Activated naive CD8-positive, alpha-beta T cell treated with anti-CD3 and anti-CD28 coated beads, Interleukin-2, amount 10 ng/mL, durations not matched to agents 7 days and 5 days (primary cell): ENCODE data around the gene C19orf38. TPM values are rescaled to one million over a fixed set of nuclear protein-coding genes. Genes with fewer than 3 reads are reported as not detected.
"Not testable (repeated sequence)": the region's sequence is repeated elsewhere in the genome, so short reads cannot be mapped to it uniquely, and the experiment has no call there.

ENCODE experiments used
- ATAC-seq: fragments of 150-1000 bp; cut with Tn5 transposase; one replicate; pipeline ENCODE4 v1.10.0; 2021; ENCODE audit warnings: low read depth, moderate library complexity
- POLR2A ChIA-PET: fragments of 350-600 bp; sonication (Branson Sonifier 250); formaldehyde crosslinking; loops from one replicate; lab custom pipeline; 2021; ENCODE audit warnings: antibody characterized with exemption; lab: Charles Lee
- DNase-seq: peaks from one replicate; pipeline ENCODE4 v3.0.0; 2021
- H3K27ac Mint-ChIP-seq: one replicate; pipeline ENCODE4 v1.8.0; 2022; ENCODE audit warnings: mild to moderate bottlenecking, mixed read lengths
- H3K27me3 Mint-ChIP-seq: one replicate; pipeline ENCODE4 v1.8.0; 2022; ENCODE audit warnings: mild to moderate bottlenecking, moderate library complexity, mixed read lengths
- H3K36me3 Mint-ChIP-seq: one replicate; pipeline ENCODE4 v1.8.0; 2021; ENCODE audit warnings: mild to moderate bottlenecking, mixed read lengths
- H3K4me1 Mint-ChIP-seq: one replicate; pipeline ENCODE4 v1.8.0; 2021; ENCODE audit warnings: mixed read lengths
- H3K4me3 Mint-ChIP-seq: one replicate; pipeline ENCODE4 v1.8.0; 2022; ENCODE audit warnings: mild to moderate bottlenecking, moderate library complexity, mixed read lengths
- H3K9me3 Mint-ChIP-seq: one replicate; pipeline ENCODE4 v1.8.0; 2021; ENCODE audit warnings: mixed read lengths
- total RNA-seq, 2 experiments: library from RNA; stranded (reverse); gene quantifications; one replicate each; pipeline ENCODE4 v1.2.3, GENCODE V29; 2021

The C19orf38 gene
- total RNA-seq, 2 experiments from 2014 or later: 1.9 to 2.2 TPM

GRCh38 chr19:10864538-10864899, 16.3 kb downstream of the C19orf38 start:
- POLR2A ChIA-PET: interaction anchor here (0.5 to 2.2 kb wide), 7 partner anchors 28 to 163 kb away, joined by 3 to 21 read pairs (median 4); partner anchors contain the start of genes DNM2, QTRT1 and TMED1
- H3K4me3 Mint-ChIP-seq: peak overlapping the region; percentile 24

GRCh38 chr19:10866495-10866894, 18.3 kb downstream of the C19orf38 start:
- no peak overlapping the region for H3K27ac Mint-ChIP-seq
- DNase-seq (no peak), ATAC-seq (no peak)
- H3K27me3 Mint-ChIP-seq: no peaks in the 10 kb centered on the region
- no peaks in the 10 kb centered on the region for H3K36me3 Mint-ChIP-seq
- peaks cover 26% of the 10 kb centered on the region for H3K4me1 Mint-ChIP-seq
- H3K9me3 Mint-ChIP-seq: no peaks in the 10 kb centered on the region
- POLR2A ChIA-PET: interaction anchor here (0.6 kb wide), 1 partner anchor 8 kb away, joined by 3 read pairs; no protein-coding TSS in a partner anchor
- no peak overlapping the region for H3K4me3 Mint-ChIP-seq

More at GRCh38 chr19:10864538-10864899, 16.3 kb downstream of the C19orf38 start:
- H3K27me3 Mint-ChIP-seq: no peaks in the 10 kb centered on the region
- peak; percentile 84 for DNase-seq
- H3K27ac Mint-ChIP-seq: peak overlapping the region; percentile 36
- H3K9me3 Mint-ChIP-seq: no peaks in the 10 kb centered on the region
- peaks cover 24% of the 10 kb centered on the region for H3K4me1 Mint-ChIP-seq
- peak; percentile 84 for ATAC-seq
- H3K36me3 Mint-ChIP-seq: no peaks in the 10 kb centered on the region

GRCh38 chr19:10868872-10869547, 20.8 kb downstream of the C19orf38 start:
- POLR2A ChIA-PET: interaction anchor here (1.0 kb wide), 1 partner anchor 151 kb away, joined by 3 read pairs; the partner anchor contains the start of gene DNM2
- ATAC-seq (no peak), DNase-seq (no peak)
- H3K4me1 Mint-ChIP-seq: peaks cover 27% of the 10 kb centered on the region
- H3K4me3 Mint-ChIP-seq: no peak overlapping the region
- peaks cover 1% of the 10 kb centered on the region for H3K36me3 Mint-ChIP-seq
- no peaks in the 10 kb centered on the region for H3K9me3 Mint-ChIP-seq
- no peaks in the 10 kb centered on the region for H3K27me3 Mint-ChIP-seq
- H3K27ac Mint-ChIP-seq: no peak overlapping the region

- not testable (repeated sequence) for H3K9me3 Mint-ChIP-seq, DNase-seq, ATAC-seq, H3K36me3 Mint-ChIP-seq, H3K27me3 Mint-ChIP-seq
- Mint-ChIP-seq H3K4me3 (peak overlapping the region; percentile 83), H3K4me1 (peaks cover 23% of the 10 kb centered on the region), H3K27ac (peak overlapping the region; percentile 59)
- POLR2A ChIA-PET: interaction anchor here (0.6 to 2.7 kb wide), 2 partner anchors 21 to 152 kb away, joined by 3 to 10 read pairs; partner anchors contain the start of gene DNM2
These were observed 21.7 kb downstream of the C19orf38 start for GRCh38 chr19:10869872-10870311.

- POLR2A ChIA-PET: interaction anchor here (0.5 to 2.7 kb wide), 6 partner anchors 20 to 504 kb away, joined by 3 to 10 read pairs (median 3); partner anchors contain the start of genes DNM2, SWSAP1 and TMED1
- no peak for DNase-seq
- H3K9me3 Mint-ChIP-seq: no peaks in the 10 kb centered on the region
- H3K4me3 Mint-ChIP-seq: peak overlapping the region; percentile 83
- no peaks in the 10 kb centered on the region for H3K27me3 Mint-ChIP-seq
- H3K4me1 Mint-ChIP-seq: peaks cover 23% of the 10 kb centered on the region
- H3K27ac Mint-ChIP-seq: peak overlapping the region; percentile 90
- H3K36me3 Mint-ChIP-seq: peaks cover 1% of the 10 kb centered on the region
- no peak for ATAC-seq
These were observed 22.3 kb downstream of the C19orf38 start for GRCh38 chr19:10870501-10870954.

GRCh38 chr19:10870955-10871603, 22.9 kb downstream of the C19orf38 start, which contains the start of gene CARM1:
Gene CARM1 (plus strand): TSS chr19:10871553. CDS start chr19:10871703, 150 bp downstream.
- H3K9me3 Mint-ChIP-seq: no peaks in the 10 kb centered on the region
- DNase-seq: peak; percentile 100
- no peaks in the 10 kb centered on the region for H3K27me3 Mint-ChIP-seq
- H3K4me3 Mint-ChIP-seq: peak within 1 kb of the TSS; percentile 87
- ATAC-seq: peak; percentile 88
- peaks cover 1% of the 10 kb centered on the region for H3K36me3 Mint-ChIP-seq
- POLR2A ChIA-PET: interaction anchor here (0.5 to 2.7 kb wide), 5 partner anchors 35 to 504 kb away, joined by 3 to 10 read pairs (median 3); partner anchors contain the start of genes DNM2, SWSAP1 and TMED1
- H3K4me1 Mint-ChIP-seq: peaks cover 23% of the 10 kb centered on the region
- H3K27ac Mint-ChIP-seq: peak within 1 kb of the TSS; percentile 90

- POLR2A ChIA-PET: interaction anchor here (1.0 to 2.7 kb wide), 6 partner anchors 9 to 503 kb away, joined by 3 to 10 read pairs (median 3); partner anchors contain the start of genes DNM2, SWSAP1 and TMED1
- H3K27ac Mint-ChIP-seq: peak overlapping the region; percentile 83
- peak; percentile 70 for DNase-seq
- no peaks in the 10 kb centered on the region for H3K27me3 Mint-ChIP-seq
- H3K36me3 Mint-ChIP-seq: peaks cover 1% of the 10 kb centered on the region
- no peaks in the 10 kb centered on the region for H3K9me3 Mint-ChIP-seq
- peak; percentile 2 for ATAC-seq
- peaks cover 26% of the 10 kb centered on the region for H3K4me1 Mint-ChIP-seq
- peak overlapping the region; percentile 87 for H3K4me3 Mint-ChIP-seq
These were observed 23.7 kb downstream of the C19orf38 start for GRCh38 chr19:10871711-10872545.

- Mint-ChIP-seq H3K4me3 (peak overlapping the region; percentile 87), H3K36me3 (peaks cover 1% of the 10 kb centered on the region), H3K27ac (peak overlapping the region; percentile 83), H3K4me1 (peaks cover 25% of the 10 kb centered on the region), H3K27me3 (no peaks in the 10 kb centered on the region), H3K9me3 (no peaks in the 10 kb centered on the region)
- POLR2A ChIA-PET: interaction anchor here (0.5 to 1.3 kb wide), 4 partner anchors 8 to 306 kb away, joined by 3 to 5 read pairs (median 4); partner anchors contain the start of gene TMED1
- DNase-seq (no peak), ATAC-seq (no peak)
These were observed 24.4 kb downstream of the C19orf38 start for GRCh38 chr19:10872546-10873107.

- H3K9me3 Mint-ChIP-seq: no peaks in the 10 kb centered on the region
- POLR2A ChIA-PET: interaction anchor here (0.6 kb wide), 1 partner anchor 8 kb away, joined by 3 read pairs; no protein-coding TSS in a partner anchor
These were observed 25.8 kb downstream of the C19orf38 start for GRCh38 chr19:10874024-10874423.

GRCh38 chr19:10876459-10877240, 28.4 kb downstream of the C19orf38 start:
- no peak for DNase-seq
- peaks cover 1% of the 10 kb centered on the region for H3K36me3 Mint-ChIP-seq
- no peak overlapping the region for H3K27ac Mint-ChIP-seq
- H3K4me1 Mint-ChIP-seq: peaks cover 27% of the 10 kb centered on the region
- no peak for ATAC-seq
- no peak overlapping the region for H3K4me3 Mint-ChIP-seq
- no peaks in the 10 kb centered on the region for H3K27me3 Mint-ChIP-seq
- POLR2A ChIA-PET: interaction anchor here (0.6 kb wide), 1 partner anchor 22 kb away, joined by 3 read pairs; no protein-coding TSS in a partner anchor
- no peaks in the 10 kb centered on the region for H3K9me3 Mint-ChIP-seq

More at GRCh38 chr19:10874024-10874423, 25.8 kb downstream of the C19orf38 start:
- H3K36me3 Mint-ChIP-seq: peaks cover 1% of the 10 kb centered on the region
- ATAC-seq: no peak
- peak overlapping the region; percentile 25 for H3K4me3 Mint-ChIP-seq
- H3K4me1 Mint-ChIP-seq: peaks cover 26% of the 10 kb centered on the region
- DNase-seq: no peak
- H3K27ac Mint-ChIP-seq: no peak overlapping the region
- no peaks in the 10 kb centered on the region for H3K27me3 Mint-ChIP-seq

GRCh38 chr19:10877608-10878007, 29.4 kb downstream of the C19orf38 start:
- Mint-ChIP-seq H3K4me1 (peaks cover 27% of the 10 kb centered on the region), H3K27ac (peak overlapping the region; percentile 78)
- DNase-seq, H3K4me3 Mint-ChIP-seq, H3K27me3 Mint-ChIP-seq, ATAC-seq, POLR2A ChIA-PET, H3K9me3 Mint-ChIP-seq, H3K36me3 Mint-ChIP-seq: not testable (repeated sequence)
